CD14-positive monocyte (primary cell): Measurements from ENCODE around the gene KISS1R. TPM values are rescaled to one million over a fixed set of nuclear protein-coding genes. Genes with fewer than 3 reads are reported as not detected.

Experiments
- DNase-seq, 3 donors: peaks; one replicate each; pipeline ENCODE4 v3.0.0-alpha.2; 2011 to 2022
- H2AFZ ChIP-seq: 2 replicates; pipeline ENCODE4 v1.6.0; 2012; ENCODE audit warnings: mild to moderate bottlenecking, low read depth, low read length, inconsistent platforms; ENCODE audit not compliant: insufficient read depth, poor library complexity, severe bottlenecking
- H3K27ac ChIP-seq, 2 donors: 1 replicate in 1 of 2; 2 replicates in 1 of 2; pipeline ENCODE4 v1.5.1; 2012 to 2013; ENCODE audit warnings: low read length in 2 of 2, control low read depth in 1 of 2, inconsistent platforms in 1 of 2, low read depth in 1 of 2, mild to moderate bottlenecking in 1 of 2
- H3K27me3 ChIP-seq, 2 donors: one replicate each; pipeline versions ENCODE4 v1.6.0 to v1.6.1; 2011 to 2013; ENCODE audit warnings: low read length in 2 of 2; ENCODE audit not compliant: control insufficient read depth in 2 of 2, insufficient read depth in 2 of 2
- H3K36me3 ChIP-seq, 2 donors: replicated peaks in 1 of 2; 1 replicate in 1 of 2; 2 replicates in 1 of 2; pipeline versions ENCODE4 v1.5.1 to v1.6.1; 2012 to 2013; ENCODE audit warnings: low read length in 2 of 2, control low read depth in 1 of 2, inconsistent platforms in 1 of 2, mild to moderate bottlenecking in 1 of 2; ENCODE audit not compliant: insufficient read depth in 2 of 2, control insufficient read depth in 1 of 2
- H3K4me1 ChIP-seq, 2 donors: 1 replicate in 1 of 2; 2 replicates in 1 of 2; pipeline versions ENCODE4 v1.5.1 to v1.6.1; 2012 to 2013; ENCODE audit warnings: low read length in 2 of 2, control low read depth in 1 of 2, inconsistent platforms in 1 of 2, mild to moderate bottlenecking in 1 of 2, moderate library complexity in 1 of 2; ENCODE audit not compliant: insufficient read depth in 2 of 2, control insufficient read depth in 1 of 2
- H3K4me2 ChIP-seq: replicated peaks from 2 replicates; pipeline ENCODE3; 2012; ENCODE audit warnings: low read length, moderate library complexity, mild to moderate bottlenecking; ENCODE audit not compliant: poor library complexity, severe bottlenecking; ENCODE audit errors: extremely low read depth
- H3K4me3 ChIP-seq, 3 experiments: fragments of 200-600 bp in 1 of 3; sonication (generic) in 1 of 3; replicated peaks in 1 of 3; 1 replicate in 2 of 3; 2 replicates in 1 of 3; pipeline ENCODE4 v1.5.1; 2011 to 2013; ENCODE audit warnings: low read length in 3 of 3, mild to moderate bottlenecking in 3 of 3, control low read depth in 2 of 3, low read depth in 2 of 3, inconsistent platforms in 1 of 3, moderate library complexity in 1 of 3
- H3K79me2 ChIP-seq: 2 replicates; pipeline ENCODE4 v1.6.0; 2012; ENCODE audit warnings: mild to moderate bottlenecking, control low read depth, inconsistent platforms, low read length, moderate library complexity; ENCODE audit not compliant: insufficient read depth
- H3K9ac ChIP-seq: 2 replicates; pipeline ENCODE4 v1.6.0; 2017; ENCODE audit warnings: low read length, mild to moderate bottlenecking; ENCODE audit not compliant: insufficient read depth, poor library complexity, severe bottlenecking
- H3K9me3 ChIP-seq, 2 donors: replicated peaks in 1 of 2; 1 replicate in 1 of 2; 2 replicates in 1 of 2; pipeline versions ENCODE4 v1.5.1 to v1.6.1; 2012 to 2013; ENCODE audit warnings: low read length in 2 of 2, control low read depth in 1 of 2; ENCODE audit not compliant: control insufficient read depth in 1 of 2, insufficient read depth in 1 of 2
- H4K20me1 ChIP-seq: 2 replicates; pipeline ENCODE4 v1.6.0; 2012; ENCODE audit warnings: mild to moderate bottlenecking, low read length, control low read depth, moderate library complexity; ENCODE audit not compliant: insufficient read depth
- H3K27ac Mint-ChIP-seq, 7 donors: one replicate each; pipeline ENCODE4 v1.8.0; 2020; ENCODE audit warnings: mild to moderate bottlenecking in 7 of 7, mixed read lengths in 7 of 7, moderate library complexity in 6 of 7, inconsistent platforms in 2 of 7
- H3K27me3 Mint-ChIP-seq, 3 donors: one replicate each; pipeline ENCODE4 v1.8.0; 2021 to 2022; ENCODE audit warnings: low read depth in 3 of 3, mild to moderate bottlenecking in 3 of 3, mixed read lengths in 3 of 3, moderate library complexity in 3 of 3, inconsistent platforms in 1 of 3
- H3K36me3 Mint-ChIP-seq, 2 donors: one replicate each; pipeline ENCODE4 v1.8.0; 2020; ENCODE audit warnings: mixed read lengths in 2 of 2, inconsistent platforms in 1 of 2, mild to moderate bottlenecking in 1 of 2
- H3K4me1 Mint-ChIP-seq: one replicate; pipeline ENCODE4 v1.8.0; 2020; ENCODE audit warnings: mild to moderate bottlenecking, mixed read lengths
- H3K4me3 Mint-ChIP-seq, 2 donors: one replicate each; pipeline ENCODE4 v1.8.0; 2020; ENCODE audit warnings: mild to moderate bottlenecking in 2 of 2, mixed read lengths in 2 of 2, moderate library complexity in 1 of 2
- H3K9me3 Mint-ChIP-seq, 7 donors: one replicate each; pipeline ENCODE4 v1.8.0; 2020 to 2022; ENCODE audit warnings: mixed read lengths in 7 of 7, mild to moderate bottlenecking in 6 of 7, moderate library complexity in 6 of 7, inconsistent platforms in 2 of 7
- CTCF ChIP-seq: fragments of 200-600 bp; IDR thresholded peaks from one replicate; pipeline ENCODE4 v1.8.0; 2022; ENCODE audit warnings: antibody characterized with exemption, mild to moderate bottlenecking
- WGBS: methylation state at CpG from one replicate; pipeline ENCODE4 v1.1.5; 2013; ENCODE audit warnings: missing lambda C conversion rate; ENCODE audit not compliant: insufficient coverage; 5-methylcytosine and 5-hydroxymethylcytosine counted together
- intact Hi-C, 2 donors: fragments of 100-400 bp; cut with micrococcal nuclease; formaldehyde crosslinking; loops; one replicate each; pipeline versions ENCODE4 v1.15.0 to v1.15.1; 2023
- polyA plus RNA-seq, 3 donors: library from polyadenylated mRNA; depleted of rRNA in 1 of 3; unstranded in 2 of 3; stranded (reverse) in 1 of 3; fragments of 300-500 nt in 2 of 3; fragments of >200 nt in 1 of 3; fragmentation: Illumina TruSeq in 2 of 3; gene quantifications; 1 replicate in 2 of 3; 2 replicates in 1 of 3; pipeline ENCODE4 v1.2.3, GENCODE V29; 2012 to 2021

Gene KISS1R
- polyA plus RNA-seq, 3 donors = not detected

- Mint-ChIP-seq H3K27ac (peak overlapping the region in 5 of 7 donors; percentile 56 to 84 (median 69)), H3K9me3 (peaks cover 0 to 2% (median 0%) of the 10 kb centered on the region in 7 donors), H3K4me1 (peaks cover 46% of the 10 kb centered on the region), H3K27me3 (peaks cover 0 to 1% (median 0%) of the 10 kb centered on the region in 3 donors), H3K4me3 (peak overlapping the region; percentile 72 to 85), H3K36me3 (peaks cover 32 to 64% of the 10 kb centered on the region in 2 donors)
- no peak for TF ChIP-seq CTCF
- peak overlapping the region; percentile 17 to 71 (median 21) for H3K4me3 ChIP-seq
- no peak overlapping the region for H2AFZ ChIP-seq
- intact Hi-C loops = loop anchor here (2.0 kb wide), 1 partner anchor 15 kb away; the partner anchor contains the start of gene ARID3A (in 2 of the 2)
- H4K20me1 ChIP-seq = peaks cover 100% of the 10 kb centered on the region
- H3K4me1 ChIP-seq = peaks cover 22 to 39% of the 10 kb centered on the region in 2 donors
- no peak for DNase-seq
- H3K27ac ChIP-seq = peak overlapping the region in 1 of 2 donors; percentile 75
- H3K27me3 ChIP-seq = no peaks in the 10 kb centered on the region
- H3K9me3 ChIP-seq = no peaks in the 10 kb centered on the region
- peak overlapping the region; percentile 60 for H3K9ac ChIP-seq
- peak overlapping the region; percentile 78 for H3K4me2 ChIP-seq
- H3K36me3 ChIP-seq = peaks cover 17 to 42% of the 10 kb centered on the region in 2 donors
- peaks cover 99% of the 10 kb centered on the region for H3K79me2 ChIP-seq
- 69% methylated on average over 42 of the region's 45 CpGs for WGBS
Measured at GRCh38 chr19:941292-942132, 24.4 kb downstream of the KISS1R start.

GRCh38 chr19:942133-942645 is 25.1 kb downstream of the KISS1R start:
- 95% methylated on average over 32 of the region's 32 CpGs for WGBS
- intact Hi-C loops = no loop called here
- H3K27ac ChIP-seq = peak overlapping the region in 1 of 2 donors; percentile 75

More at GRCh38 chr19:942133-942645, 25.1 kb downstream of the KISS1R start:
- peaks cover 100% of the 10 kb centered on the region for H4K20me1 ChIP-seq
- H3K27me3 Mint-ChIP-seq = peaks cover 0 to 1% (median under 1%) of the 10 kb centered on the region in 3 donors
- H3K4me1 ChIP-seq = peaks cover 28 to 41% of the 10 kb centered on the region in 2 donors
- peaks cover 30 to 62% of the 10 kb centered on the region in 2 donors for H3K36me3 Mint-ChIP-seq
- peaks cover 17 to 39% of the 10 kb centered on the region in 2 donors for H3K36me3 ChIP-seq
- no peaks in the 10 kb centered on the region for H3K9me3 ChIP-seq
- peaks cover 99% of the 10 kb centered on the region for H3K79me2 ChIP-seq
- no peak overlapping the region for H2AFZ ChIP-seq
- H3K4me1 Mint-ChIP-seq = peaks cover 47% of the 10 kb centered on the region
- no peaks in the 10 kb centered on the region for H3K27me3 ChIP-seq
- no peak for TF ChIP-seq CTCF
- no peak overlapping the region for H3K27ac Mint-ChIP-seq
- DNase-seq = no peak
- no peak overlapping the region for H3K4me3 Mint-ChIP-seq
- H3K9me3 Mint-ChIP-seq = peaks cover 0 to 2% (median 0%) of the 10 kb centered on the region in 7 donors
- H3K4me3 ChIP-seq = no peak overlapping the region
- H3K9ac ChIP-seq = no peak overlapping the region
- no peak overlapping the region for H3K4me2 ChIP-seq
